Measurements from ENCODE around the gene TNRC6A. TPM values are rescaled to one million over a fixed set of nuclear protein-coding genes. Genes with fewer than 3 reads are reported as not detected.
A peak's percentile ranks its signal among the peaks of the same experiment; 100 is the strongest.
"Not testable (repeated sequence)": the region's sequence is repeated elsewhere in the genome, so short reads cannot be mapped to it uniquely, and the experiment has no call there.

TNRC6A gene
- total RNA-seq, 1 donor from 2014 or later: 68.0 TPM

- no peak for DNase-seq
Measured at GRCh38 chr16:24728011-24728410, 1.4 kb upstream of the TNRC6A start.

DNA sequence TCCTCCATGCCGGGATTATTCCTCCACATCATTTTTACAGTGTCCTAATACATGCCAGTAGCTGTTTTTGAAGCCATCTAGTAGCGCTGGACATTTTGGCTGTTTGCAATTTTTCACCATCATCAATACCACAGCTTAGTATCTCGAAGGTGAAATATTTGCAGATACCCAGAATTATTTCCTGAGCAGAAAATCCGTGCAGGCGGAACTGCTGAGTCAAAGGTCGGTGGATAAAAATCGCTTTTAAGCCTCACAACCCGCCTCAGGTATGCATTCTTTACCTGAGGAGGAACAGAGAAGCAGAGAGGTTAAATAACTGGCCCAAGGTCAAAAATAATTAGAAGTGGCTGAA is 584 bp upstream of the TNRC6A start:
- DNase-seq: no peak

GRCh38 chr16:24729951-24730815 is 732 bp downstream of the TNRC6A start:
- DNase-seq: peak; percentile 21

GRCh38 chr16:24730914-24731313 is 1.5 kb downstream of the TNRC6A start:
- DNase-seq: no peak

- DNase-seq: no peak
Measured at GRCh38 chr16:24731722-24732419, 2.4 kb downstream of the TNRC6A start.

GRCh38 chr16:24734382-24734781 is 4.9 kb downstream of the TNRC6A start:
- DNase-seq: no peak

- DNase-seq: no peak
Measured at GRCh38 chr16:24736758-24737157, 7.3 kb downstream of the TNRC6A start.

GRCh38 chr16:24737391-24737871 is 8.0 kb downstream of the TNRC6A start:
- no peak for DNase-seq

DNA sequence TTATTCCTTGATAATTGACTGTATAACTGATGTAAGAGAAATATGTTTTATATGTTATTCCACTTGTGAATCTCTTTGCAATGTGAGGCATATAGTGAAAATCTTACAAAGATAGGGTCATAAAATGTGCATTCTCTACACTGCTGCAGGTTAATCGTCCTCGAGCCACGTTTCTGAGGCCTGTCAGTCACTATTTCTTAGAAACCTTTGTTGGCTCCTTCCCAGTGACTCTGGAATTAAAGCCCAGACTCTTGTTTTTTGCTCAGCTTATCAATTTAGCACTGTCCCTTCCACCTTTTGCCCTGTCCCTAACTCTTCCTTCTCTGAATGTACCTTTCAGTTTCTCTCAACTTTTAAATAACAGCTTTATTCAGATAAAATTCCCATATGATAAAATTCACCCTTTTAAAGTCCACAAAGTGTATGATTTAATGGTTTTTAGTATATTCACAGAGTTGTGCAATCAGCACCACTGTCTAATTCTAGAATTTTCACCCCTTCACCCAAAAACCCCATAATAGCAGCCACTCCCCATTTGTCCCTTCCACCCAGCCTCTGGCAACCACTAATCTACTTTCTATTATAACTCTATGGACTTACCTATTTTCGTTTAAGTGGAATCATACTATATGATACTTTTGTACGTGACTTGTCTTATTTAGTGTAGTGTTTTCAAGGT is 8.6 kb downstream of the TNRC6A start:
- DNase-seq: no peak

DNA sequence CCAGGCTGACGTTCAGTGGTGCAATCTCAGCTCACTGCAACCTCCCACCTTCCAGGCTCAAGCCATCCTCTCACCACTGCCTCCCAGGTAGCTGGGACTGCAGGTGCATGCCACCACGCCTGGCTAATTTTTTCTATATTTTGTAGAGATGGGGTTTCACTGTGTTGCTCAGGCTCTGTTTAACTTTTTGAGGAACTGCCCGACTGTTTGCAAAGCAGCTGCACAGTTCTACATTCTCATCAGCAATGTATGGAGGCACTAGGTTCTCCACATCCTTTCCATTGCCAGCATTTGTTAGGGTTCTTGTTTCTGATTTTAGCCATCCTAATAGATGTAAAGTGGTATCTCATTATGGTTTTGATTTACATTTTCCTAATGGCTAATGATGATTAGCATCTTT is 9.4 kb downstream of the TNRC6A start:
- no peak for DNase-seq

- no peak for DNase-seq
Measured at GRCh38 chr16:24741862-24742261, 12.4 kb downstream of the TNRC6A start.

DNA sequence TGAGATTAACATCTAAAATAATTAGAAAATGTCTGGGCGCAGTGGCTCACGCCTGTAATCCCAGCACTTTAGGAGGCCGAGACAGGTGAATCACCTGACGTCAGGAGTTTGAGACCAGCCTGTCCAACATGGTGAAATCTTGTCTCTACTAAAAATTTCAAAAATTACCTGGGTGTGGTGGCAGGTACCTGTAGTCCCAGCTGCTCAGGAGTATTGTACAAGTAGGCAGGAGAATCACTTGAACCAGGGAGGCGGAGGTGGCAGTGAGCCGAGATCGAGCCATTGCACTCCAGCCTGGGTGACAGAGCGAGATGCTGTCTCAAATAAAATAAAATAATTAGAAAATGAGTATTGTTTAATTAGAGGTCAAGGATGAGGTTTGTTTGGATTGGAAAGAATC is 13.2 kb downstream of the TNRC6A start:
- DNase-seq: not testable (repeated sequence)

DNA sequence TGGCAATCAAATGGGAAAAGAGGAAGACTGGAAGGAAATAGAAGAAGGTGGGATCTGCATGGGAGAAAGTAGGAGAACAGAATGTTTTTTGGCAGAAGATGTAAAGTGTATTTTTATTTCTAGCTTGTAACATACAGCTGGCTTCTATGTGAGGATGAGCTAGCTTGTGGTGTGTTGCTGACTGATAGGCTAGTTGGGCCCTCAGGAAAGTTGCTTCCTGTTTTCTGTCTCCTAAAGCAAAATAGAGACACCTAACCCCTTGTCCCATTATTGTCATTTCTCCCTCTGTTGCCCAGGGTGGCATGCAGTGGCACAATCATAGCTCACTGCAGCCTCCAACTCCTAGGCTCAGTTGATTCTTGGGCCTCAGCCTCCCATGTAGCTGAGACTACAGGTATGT is 15.9 kb downstream of the TNRC6A start:
- DNase-seq: no peak

- no peak for DNase-seq
Measured at GRCh38 chr16:24745791-24746190, 16.3 kb downstream of the TNRC6A start.

GRCh38 chr16:24747441-24747840 is 18.0 kb downstream of the TNRC6A start:
- no peak for DNase-seq

- peak; percentile 59 for DNase-seq
Measured at GRCh38 chr16:24748242-24748641, 18.8 kb downstream of the TNRC6A start.

- no peak for DNase-seq
Measured at GRCh38 chr16:24749310-24749709, 19.9 kb downstream of the TNRC6A start.

GRCh38 chr16:24749872-24750271 is 20.4 kb downstream of the TNRC6A start:
- DNase-seq: not testable (repeated sequence)

- DNase-seq: no peak
Measured at GRCh38 chr16:24753000-24753399, 23.5 kb downstream of the TNRC6A start.

- no peak for DNase-seq
Measured at GRCh38 chr16:24753437-24753836, 24.0 kb downstream of the TNRC6A start.

GRCh38 chr16:24754543-24754942 is 25.1 kb downstream of the TNRC6A start:
- no peak for DNase-seq

DNA sequence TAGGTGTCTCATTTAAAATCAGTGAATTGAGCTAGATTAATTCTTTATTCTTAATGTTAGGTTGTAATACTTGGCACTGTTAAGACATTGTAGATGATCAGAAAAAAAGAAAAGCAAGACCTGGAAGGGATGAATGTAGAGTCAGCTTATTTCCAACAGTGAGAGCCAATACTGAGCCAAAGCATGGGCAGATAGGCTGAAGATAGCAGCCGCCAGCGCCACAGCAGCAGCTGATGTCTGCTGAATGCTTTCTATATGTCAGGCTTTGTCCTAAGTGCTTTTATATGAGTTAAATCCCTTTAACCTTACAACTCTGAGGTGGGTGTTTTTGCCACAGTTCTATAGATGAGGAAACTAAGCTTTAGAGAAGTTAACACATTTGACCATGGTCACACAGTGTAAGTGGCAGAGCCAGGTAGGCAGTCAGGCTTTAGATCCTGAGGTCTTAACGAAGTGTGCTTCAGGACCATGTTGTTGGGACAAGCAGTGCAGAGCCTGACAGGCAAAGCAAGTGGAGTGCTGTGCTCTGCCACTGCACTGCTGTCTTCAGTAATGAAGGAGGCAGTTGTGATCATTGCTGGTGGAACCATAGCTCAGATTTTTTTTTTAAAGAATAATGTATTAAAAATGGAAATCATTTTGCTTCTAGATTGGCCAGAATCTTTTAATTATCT is 25.9 kb downstream of the TNRC6A start:
- DNase-seq: no peak

DNA sequence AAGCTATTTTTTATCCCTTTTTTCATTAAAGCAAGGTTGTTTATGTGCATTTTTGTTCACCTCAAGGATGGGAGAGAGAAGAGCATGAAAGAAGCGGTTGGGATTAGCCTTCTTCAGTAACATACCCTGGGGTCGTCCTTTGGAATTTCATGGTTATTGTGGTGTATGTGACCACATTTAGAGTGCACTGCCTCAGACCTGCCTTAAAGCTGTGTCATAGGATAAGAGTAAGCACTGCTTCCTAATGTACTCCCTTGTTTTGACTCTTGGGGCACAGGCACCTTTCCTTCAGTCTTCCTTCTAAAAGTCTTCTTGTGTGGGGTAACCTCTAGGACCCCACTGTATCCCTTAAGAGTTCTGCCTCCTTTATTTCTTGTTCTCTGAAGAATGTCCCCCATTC is 28.9 kb downstream of the TNRC6A start:
- no peak for DNase-seq

Data from occipital lobe (tissue), 2 donors.